ENCODE measurements around the gene UCMA. TPM values are rescaled to one million over a fixed set of nuclear protein-coding genes. Genes with fewer than 3 reads are reported as not detected.

UCMA gene
- polyA plus RNA-seq, 1 donor = not detected

Other genes starting within 250 kb of the UCMA start
- 8.4 TPM for gene CCDC3, start 232.7 kb downstream of the UCMA start, polyA plus RNA-seq
- gene OPTN, start 134.2 kb downstream of the UCMA start, polyA plus RNA-seq = 68.6 TPM
- 4.7 TPM for gene MCM10, start 72.8 kb downstream of the UCMA start, polyA plus RNA-seq
- gene PHYH, start 65.7 kb upstream of the UCMA start, polyA plus RNA-seq = 39.6 TPM
- 51.3 TPM for gene SEPHS1, start 113.9 kb upstream of the UCMA start, polyA plus RNA-seq

Data from large intestine (tissue), 1 donor.